Left ventricle myocardium inferior (tissue), 1 donor: ENCODE results near the gene INAFM2. TPM values are rescaled to one million over a fixed set of nuclear protein-coding genes. Genes with fewer than 3 reads are reported as not detected.
A peak's percentile ranks its signal among the peaks of the same experiment; 100 is the strongest.

Experiments used
- DNase-seq: peaks from one replicate; pipeline ENCODE4 v3.0.0-alpha.2; 2020
- H3K27ac ChIP-seq: fragments of 200-600 bp; replicated peaks from 2 replicates; pipeline ENCODE4 v1.8.0; 2021
- H3K27me3 ChIP-seq: fragments of 200-600 bp; 2 replicates; pipeline ENCODE4 v1.8.0; 2021; ENCODE audit warnings: low read depth
- H3K36me3 ChIP-seq: fragments of 200-600 bp; 2 replicates; pipeline ENCODE4 v1.8.0; 2021
- H3K4me1 ChIP-seq: fragments of 200-600 bp; 2 replicates; pipeline ENCODE4 v1.8.0; 2021
- H3K4me3 ChIP-seq: fragments of 200-600 bp; 2 replicates; pipeline ENCODE4 v1.8.0; 2021; ENCODE audit warnings: mild to moderate bottlenecking, moderate library complexity
- H3K9me3 ChIP-seq: fragments of 200-600 bp; replicated peaks from 2 replicates; pipeline ENCODE4 v1.8.0; 2021
- intact Hi-C: fragments of 100-400 bp; cut with micrococcal nuclease; formaldehyde crosslinking; loops from one replicate; pipeline ENCODE4 v1.11.0; 2022
- total RNA-seq: library from RNA; stranded (reverse); fragmentation: NEBNext Ultra II Directional; extraction: Animal tissue kit (Norgen Biotek cat#: 25700); gene quantifications from one replicate; pipeline ENCODE4 v1.2.1, GENCODE V29; 2021
- TF ChIP-seq, protein P1 (sequence below): fragments of 200-600 bp; IDR thresholded peaks from 2 replicates; pipeline ENCODE4 v1.8.0; 2021; ENCODE audit warnings: antibody characterized with exemption, mild to moderate bottlenecking, borderline replicate concordance
- donor health status: DM: no; HTN: yes; CAD: no; lungs with severe emphysema.

Gene INAFM2
- total RNA-seq, 1 donor from 2014 or later = 52.7 TPM

DNA sequence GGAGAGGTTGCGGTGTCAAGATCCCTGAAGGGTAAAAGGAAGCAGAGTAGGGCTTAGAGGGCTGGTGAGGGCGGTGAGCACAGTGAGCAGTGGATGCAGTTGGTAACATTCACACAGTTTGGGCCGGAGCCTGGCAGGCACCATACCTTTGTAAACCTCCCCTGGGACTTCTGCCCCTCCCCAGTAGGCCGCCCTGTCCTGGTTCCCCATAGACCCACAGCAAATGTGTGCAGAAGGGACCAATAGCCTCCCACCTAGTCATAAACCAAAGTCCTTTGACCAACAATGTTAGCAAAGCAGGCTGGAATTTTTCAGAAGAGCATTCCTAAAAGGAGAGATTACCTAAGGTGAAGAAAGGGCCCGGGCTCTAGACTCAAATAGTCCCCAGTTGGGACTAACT lies 25.7 kb downstream of the INAFM2 start:
- H3K27ac ChIP-seq = no peak overlapping the region
- DNase-seq = no peak
- peaks cover 26% of the 10 kb centered on the region for H3K4me1 ChIP-seq
- H3K9me3 ChIP-seq = no peaks in the 10 kb centered on the region
- H3K36me3 ChIP-seq = no peaks in the 10 kb centered on the region
- H3K27me3 ChIP-seq = no peaks in the 10 kb centered on the region
- intact Hi-C loops = loop anchor here (10.0 kb wide), 1 partner anchor 76 kb away; no protein-coding TSS in a partner anchor
- TF ChIP-seq, protein P1, sequence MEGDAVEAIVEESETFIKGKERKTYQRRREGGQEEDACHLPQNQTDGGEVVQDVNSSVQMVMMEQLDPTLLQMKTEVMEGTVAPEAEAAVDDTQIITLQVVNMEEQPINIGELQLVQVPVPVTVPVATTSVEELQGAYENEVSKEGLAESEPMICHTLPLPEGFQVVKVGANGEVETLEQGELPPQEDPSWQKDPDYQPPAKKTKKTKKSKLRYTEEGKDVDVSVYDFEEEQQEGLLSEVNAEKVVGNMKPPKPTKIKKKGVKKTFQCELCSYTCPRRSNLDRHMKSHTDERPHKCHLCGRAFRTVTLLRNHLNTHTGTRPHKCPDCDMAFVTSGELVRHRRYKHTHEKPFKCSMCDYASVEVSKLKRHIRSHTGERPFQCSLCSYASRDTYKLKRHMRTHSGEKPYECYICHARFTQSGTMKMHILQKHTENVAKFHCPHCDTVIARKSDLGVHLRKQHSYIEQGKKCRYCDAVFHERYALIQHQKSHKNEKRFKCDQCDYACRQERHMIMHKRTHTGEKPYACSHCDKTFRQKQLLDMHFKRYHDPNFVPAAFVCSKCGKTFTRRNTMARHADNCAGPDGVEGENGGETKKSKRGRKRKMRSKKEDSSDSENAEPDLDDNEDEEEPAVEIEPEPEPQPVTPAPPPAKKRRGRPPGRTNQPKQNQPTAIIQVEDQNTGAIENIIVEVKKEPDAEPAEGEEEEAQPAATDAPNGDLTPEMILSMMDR = no peak
- no peak overlapping the region for H3K4me3 ChIP-seq

DNA sequence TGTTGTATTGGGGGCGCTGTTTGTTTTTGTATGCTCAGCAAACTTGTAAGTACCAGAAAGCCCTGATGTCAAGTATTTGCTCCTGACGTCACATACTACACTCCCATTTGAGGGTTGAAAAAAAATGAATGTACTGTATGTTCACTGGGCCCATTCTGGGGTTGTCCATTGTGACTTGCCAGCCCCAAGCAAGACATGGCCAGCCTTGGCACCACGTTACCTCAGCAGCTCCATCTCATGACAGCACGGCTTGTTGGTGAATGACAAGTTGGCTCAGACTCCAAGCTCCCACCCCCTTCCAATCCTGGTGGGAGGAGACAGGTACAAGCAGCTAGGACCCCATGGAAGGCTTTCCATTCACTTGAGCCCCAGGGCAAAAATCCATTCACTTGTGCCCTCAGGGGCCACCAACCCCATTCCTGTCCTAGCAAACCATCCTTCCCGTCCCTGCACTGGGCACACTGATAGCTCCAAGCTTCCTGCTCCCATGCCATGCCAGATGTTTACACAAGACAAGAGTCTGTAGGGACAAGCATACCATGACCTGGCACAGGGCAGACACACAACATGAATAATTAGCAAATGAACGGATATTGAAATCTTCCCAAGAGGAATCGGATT lies 28.9 kb downstream of the INAFM2 start:
- H3K36me3 ChIP-seq = no peaks in the 10 kb centered on the region
- H3K9me3 ChIP-seq = no peaks in the 10 kb centered on the region
- TF ChIP-seq, protein P1 = no peak
- no peaks in the 10 kb centered on the region for H3K27me3 ChIP-seq
- peaks cover 26% of the 10 kb centered on the region for H3K4me1 ChIP-seq
- no peak overlapping the region for H3K27ac ChIP-seq
- no peak overlapping the region for H3K4me3 ChIP-seq
- intact Hi-C loops = no loop called here
- DNase-seq = no peak

DNA sequence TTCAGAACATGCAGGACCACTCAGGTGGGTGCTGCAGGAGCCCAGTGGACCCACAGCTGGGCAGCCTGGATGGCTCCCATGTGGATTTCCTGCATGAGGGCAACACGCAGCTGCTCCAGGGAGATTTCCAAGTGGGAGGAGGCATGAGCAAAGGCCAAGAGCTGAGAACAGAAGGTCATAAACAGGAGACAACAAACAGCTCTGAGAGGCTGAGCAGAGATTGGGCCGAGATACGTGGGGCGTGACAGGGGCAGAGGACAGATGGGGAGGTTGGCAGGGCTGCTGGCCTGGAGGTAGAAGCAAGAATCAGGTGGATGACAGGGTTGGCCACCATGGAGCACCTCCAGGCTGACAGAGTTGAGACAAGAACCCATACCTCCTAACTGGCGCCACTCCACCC lies 30.2 kb downstream of the INAFM2 start:
- Histone ChIP-seq H3K4me1 (peaks cover 29% of the 10 kb centered on the region), H3K9me3 (no peaks in the 10 kb centered on the region), H3K36me3 (no peaks in the 10 kb centered on the region), H3K4me3 (no peak overlapping the region), H3K27me3 (no peaks in the 10 kb centered on the region), H3K27ac (no peak overlapping the region)
- intact Hi-C loops = no loop called here
- DNase-seq = no peak
- TF ChIP-seq, protein P1 = no peak

DNA sequence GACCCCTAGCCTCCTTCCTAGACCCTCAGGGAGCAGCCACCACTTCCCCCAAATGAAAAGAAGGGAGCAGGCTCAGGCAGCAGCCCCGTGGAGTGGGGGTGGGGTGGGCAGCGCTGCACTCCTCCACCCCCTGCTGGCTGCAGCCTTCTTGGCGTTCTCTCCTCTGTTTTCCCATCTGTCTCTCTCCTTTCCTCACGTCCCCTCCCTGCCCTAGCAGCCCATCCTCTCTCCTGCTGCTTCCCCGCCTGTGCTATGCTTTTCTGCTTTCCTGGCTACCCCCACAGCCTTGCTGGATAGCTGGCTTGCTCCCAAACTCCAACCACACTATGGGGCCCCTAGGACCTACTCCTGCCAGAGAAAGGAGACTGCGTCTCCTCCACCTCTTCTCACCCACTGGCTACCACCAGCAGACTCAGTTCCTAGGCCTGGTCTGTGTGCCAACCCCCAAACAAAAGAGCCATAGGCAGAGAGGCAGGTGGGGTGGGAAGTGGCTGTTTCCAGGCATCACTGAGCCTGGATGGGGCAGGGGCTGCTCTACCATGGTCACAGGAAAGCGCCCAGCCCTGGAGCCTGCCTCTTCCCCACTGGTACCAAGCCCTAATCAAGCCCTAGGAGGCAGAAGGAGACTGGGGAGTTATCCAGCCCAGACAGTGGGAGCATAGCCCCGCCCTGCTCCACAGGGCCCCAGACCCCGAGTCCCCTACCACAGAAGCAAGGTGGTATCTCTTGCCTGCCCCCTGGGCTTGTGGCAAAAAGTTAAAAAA lies 31.1 kb downstream of the INAFM2 start:
- intact Hi-C loops = no loop called here
- no peak overlapping the region for H3K4me3 ChIP-seq
- no peaks in the 10 kb centered on the region for H3K27me3 ChIP-seq
- no peak overlapping the region for H3K27ac ChIP-seq
- DNase-seq = no peak
- no peaks in the 10 kb centered on the region for H3K36me3 ChIP-seq
- peaks cover 32% of the 10 kb centered on the region for H3K4me1 ChIP-seq
- TF ChIP-seq, protein P1 = peak; percentile 58
- no peaks in the 10 kb centered on the region for H3K9me3 ChIP-seq

DNA sequence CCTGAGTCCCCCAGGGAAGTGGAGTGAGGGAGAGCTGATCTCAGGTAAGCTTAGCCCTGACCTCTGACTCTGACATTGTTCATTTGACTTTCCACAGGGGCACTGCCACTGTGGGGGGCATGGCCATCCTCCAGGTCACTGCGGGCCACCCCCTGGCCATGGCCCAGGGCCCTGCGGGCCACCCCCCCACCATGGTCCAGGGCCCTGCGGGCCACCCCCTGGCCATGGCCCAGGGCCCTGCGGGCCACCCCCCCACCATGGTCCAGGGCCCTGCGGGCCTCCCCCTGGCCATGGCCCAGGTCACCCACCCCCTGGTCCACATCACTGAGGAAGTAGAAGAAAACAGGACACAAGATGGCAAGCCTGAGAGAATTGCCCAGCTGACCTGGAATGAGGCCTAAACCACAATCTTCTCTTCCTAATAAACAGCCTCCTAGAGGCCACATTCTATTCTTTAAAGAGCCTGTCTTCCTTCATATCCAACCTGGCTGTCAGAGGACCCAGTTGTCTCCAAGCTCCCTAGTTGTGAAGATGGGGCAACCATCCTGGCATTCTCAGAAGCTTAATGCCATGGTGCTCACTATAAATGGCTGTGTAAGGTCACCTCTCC lies 32.6 kb downstream of the INAFM2 start:
- no peak for DNase-seq
- TF ChIP-seq, protein P1 = no peak
- intact Hi-C loops = no loop called here

More for the DNA sequence above, 32.6 kb downstream of the INAFM2 start:
- Histone ChIP-seq H3K4me3 (no peak overlapping the region), H3K36me3 (no peaks in the 10 kb centered on the region), H3K4me1 (peaks cover 32% of the 10 kb centered on the region), H3K9me3 (no peaks in the 10 kb centered on the region), H3K27ac (no peak overlapping the region), H3K27me3 (no peaks in the 10 kb centered on the region)
